ENCODE results near the gene CTXN2.

Gene CTXN2

DNA sequence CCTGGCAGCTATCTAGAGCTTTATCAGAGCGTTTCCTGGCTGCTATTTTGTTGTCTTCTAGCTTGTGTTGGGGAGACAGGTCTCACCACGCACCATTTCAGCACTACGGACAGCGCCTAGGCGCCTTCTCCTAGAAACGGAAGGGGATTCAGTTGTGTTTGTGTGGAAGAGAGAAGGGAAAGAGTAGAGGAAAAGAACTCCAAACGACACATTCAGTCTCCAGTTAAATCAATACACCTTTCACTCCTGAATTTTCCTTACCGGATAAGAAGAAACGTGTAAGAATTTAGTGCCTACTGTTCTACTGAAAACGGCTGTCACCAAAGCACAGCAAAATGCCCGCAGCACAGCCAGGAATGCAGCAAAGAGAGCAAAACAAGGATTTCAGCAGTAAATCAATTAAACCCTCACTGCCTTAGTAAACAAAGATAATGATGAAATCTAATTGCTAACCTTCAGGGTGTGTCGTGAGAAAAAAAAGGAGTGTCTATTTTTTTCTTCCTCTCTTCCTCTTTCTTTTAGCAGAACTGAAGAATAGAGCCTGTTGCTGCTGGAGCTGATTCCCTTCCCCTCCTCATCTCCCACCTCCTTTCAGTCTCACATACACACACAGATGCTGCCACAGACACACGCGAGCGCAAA, 412 bp upstream of the CTXN2 start:
- DNase-seq (ENCODE audit: low read depth): peak; percentile 64
- no peak overlapping the region for H3K4me3 ChIP-seq (ENCODE audit: control insufficient read depth, low read depth, low read length)
- TF ChIP-seq, protein P1, sequence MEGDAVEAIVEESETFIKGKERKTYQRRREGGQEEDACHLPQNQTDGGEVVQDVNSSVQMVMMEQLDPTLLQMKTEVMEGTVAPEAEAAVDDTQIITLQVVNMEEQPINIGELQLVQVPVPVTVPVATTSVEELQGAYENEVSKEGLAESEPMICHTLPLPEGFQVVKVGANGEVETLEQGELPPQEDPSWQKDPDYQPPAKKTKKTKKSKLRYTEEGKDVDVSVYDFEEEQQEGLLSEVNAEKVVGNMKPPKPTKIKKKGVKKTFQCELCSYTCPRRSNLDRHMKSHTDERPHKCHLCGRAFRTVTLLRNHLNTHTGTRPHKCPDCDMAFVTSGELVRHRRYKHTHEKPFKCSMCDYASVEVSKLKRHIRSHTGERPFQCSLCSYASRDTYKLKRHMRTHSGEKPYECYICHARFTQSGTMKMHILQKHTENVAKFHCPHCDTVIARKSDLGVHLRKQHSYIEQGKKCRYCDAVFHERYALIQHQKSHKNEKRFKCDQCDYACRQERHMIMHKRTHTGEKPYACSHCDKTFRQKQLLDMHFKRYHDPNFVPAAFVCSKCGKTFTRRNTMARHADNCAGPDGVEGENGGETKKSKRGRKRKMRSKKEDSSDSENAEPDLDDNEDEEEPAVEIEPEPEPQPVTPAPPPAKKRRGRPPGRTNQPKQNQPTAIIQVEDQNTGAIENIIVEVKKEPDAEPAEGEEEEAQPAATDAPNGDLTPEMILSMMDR (conservative IDR thresholded peaks at IDR 0.05; ENCODE audit: control insufficient read depth, insufficient read depth, low read depth, low read length): no peak

DNA sequence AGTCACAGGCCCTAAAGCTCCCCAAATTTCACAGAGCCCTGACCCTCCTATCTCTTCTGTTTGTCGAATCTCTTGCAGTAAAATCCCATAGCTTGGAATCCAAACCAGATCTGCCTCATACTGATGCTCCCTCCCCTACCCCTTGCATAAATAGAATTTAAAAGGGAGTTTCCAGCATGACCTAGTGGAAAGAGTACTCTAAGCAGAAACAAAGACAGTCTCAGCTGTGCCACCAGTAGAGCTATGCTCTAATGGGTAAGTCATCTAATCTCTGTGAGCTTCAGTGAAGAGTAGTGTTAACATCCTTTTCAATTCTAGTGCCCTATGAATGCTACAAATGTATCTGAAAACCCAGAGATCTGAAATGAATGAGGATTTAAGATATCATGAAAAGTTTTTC, 10.6 kb downstream of the CTXN2 start:
- TF ChIP-seq, protein P1 (conservative IDR thresholded peaks at IDR 0.05; ENCODE audit: control insufficient read depth, insufficient read depth, low read depth, low read length): no peak
- no peak for DNase-seq (ENCODE audit: low read depth)
- no peak overlapping the region for H3K4me3 ChIP-seq (ENCODE audit: control insufficient read depth, low read depth, low read length)

DNA sequence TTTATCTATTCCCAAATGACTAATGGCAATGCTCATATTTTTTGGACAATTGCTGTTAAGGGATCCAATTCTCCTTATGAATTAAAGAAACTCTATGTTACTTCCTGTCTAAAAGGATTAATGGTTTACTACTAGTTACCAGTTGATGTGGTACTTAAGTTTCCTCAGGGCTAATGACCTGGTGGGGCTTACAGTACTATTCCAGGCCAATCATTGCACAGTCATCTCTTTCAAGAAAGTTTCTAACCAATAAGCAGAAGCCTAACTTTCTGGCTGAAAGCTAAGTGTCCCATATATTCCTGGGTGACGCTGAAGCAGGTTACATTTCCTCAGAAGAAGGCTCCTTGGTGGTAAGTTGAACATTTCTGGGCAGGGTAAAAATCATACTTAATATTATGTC, 14.5 kb downstream of the CTXN2 start, which contains the start of gene SLC12A1:
SLC12A1 (plus strand) TSS at position 322 of the 400 bp plus-strand sequence. CDS start 1,418 bp downstream, outside the sequence.
- no peak within 1 kb of the TSS for H3K4me3 ChIP-seq (ENCODE audit: control insufficient read depth, low read depth, low read length)
- DNase-seq (ENCODE audit: low read depth): no peak
- TF ChIP-seq, protein P1 (conservative IDR thresholded peaks at IDR 0.05; ENCODE audit: control insufficient read depth, insufficient read depth, low read depth, low read length): no peak

DNA sequence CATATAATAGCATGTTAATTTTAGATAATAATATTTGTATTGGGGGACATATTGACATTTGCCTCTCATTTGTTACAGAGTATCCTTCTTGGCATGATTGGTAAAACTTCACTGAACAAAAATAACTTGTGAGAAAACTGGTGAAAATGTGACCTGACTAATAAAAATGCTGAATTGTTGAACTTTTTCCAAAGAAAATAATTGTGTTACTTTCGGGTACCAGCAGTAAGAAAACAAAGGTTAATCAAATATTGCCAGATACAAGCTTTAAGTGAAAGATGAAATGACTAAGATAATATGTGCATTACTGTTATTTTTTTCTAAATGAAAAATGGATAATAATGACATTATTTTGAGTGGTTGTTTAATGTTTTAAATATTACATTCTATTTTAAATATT, 29.8 kb downstream of the CTXN2 start:
- TF ChIP-seq, protein P1 (conservative IDR thresholded peaks at IDR 0.05; ENCODE audit: control insufficient read depth, insufficient read depth, low read depth, low read length): no peak
- DNase-seq (ENCODE audit: low read depth): no peak
- H3K4me3 ChIP-seq (ENCODE audit: control insufficient read depth, low read depth, low read length): no peak overlapping the region

DNA sequence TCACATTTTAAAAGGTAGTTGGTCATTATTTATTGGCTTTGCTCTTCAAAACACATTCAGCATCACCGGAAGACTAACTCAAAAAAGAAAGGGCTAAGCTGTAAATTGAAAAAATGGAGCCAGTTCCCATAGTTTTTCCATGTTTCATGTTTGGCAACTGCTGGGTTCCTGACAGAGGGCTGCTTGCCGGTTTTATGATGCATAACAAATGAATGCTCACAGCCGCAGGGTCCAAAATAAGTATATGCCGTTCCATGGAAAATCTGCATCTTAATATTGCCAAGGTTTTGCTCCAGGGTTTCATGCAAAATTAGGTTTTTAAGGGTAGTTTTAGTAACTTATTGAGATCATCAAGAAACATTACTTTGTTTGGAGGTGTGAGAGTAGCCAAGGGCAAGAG, 30.4 kb downstream of the CTXN2 start:
- peak; percentile 8 for DNase-seq (ENCODE audit: low read depth)
- TF ChIP-seq, protein P1 (conservative IDR thresholded peaks at IDR 0.05; ENCODE audit: control insufficient read depth, insufficient read depth, low read depth, low read length): no peak
- no peak overlapping the region for H3K4me3 ChIP-seq (ENCODE audit: control insufficient read depth, low read depth, low read length)

DNA sequence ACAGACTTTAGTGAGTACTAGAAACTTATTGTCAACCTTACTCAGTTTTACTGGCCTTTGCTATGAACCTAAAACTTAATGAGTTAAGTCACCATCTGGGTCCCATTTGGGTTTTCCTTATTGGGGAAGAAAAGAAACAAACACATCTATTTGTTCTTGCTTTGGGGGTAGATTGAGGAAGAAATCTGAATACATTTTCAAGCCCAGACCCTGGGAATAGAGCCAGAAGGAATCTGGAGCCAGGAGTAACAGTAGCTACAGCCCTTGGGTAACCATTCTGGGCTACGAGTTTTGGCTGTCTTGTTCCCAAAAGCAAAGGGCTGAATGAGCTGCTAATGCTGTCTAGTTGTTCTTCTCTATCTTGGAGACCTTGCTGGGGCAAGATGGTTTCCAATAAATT, 31.2 kb downstream of the CTXN2 start:
- H3K4me3 ChIP-seq (ENCODE audit: control insufficient read depth, low read depth, low read length): no peak overlapping the region
- TF ChIP-seq, protein P1 (conservative IDR thresholded peaks at IDR 0.05; ENCODE audit: control insufficient read depth, insufficient read depth, low read depth, low read length): no peak
- DNase-seq (ENCODE audit: low read depth): no peak

Data from fibroblast of mammary gland (primary cell).